Esophagus muscularis mucosa (tissue), 2 donors: ENCODE data around the gene IL11RA.

Experiments
- EP300 ChIP-seq: sonication (generic); formaldehyde crosslinking; IDR thresholded peaks from one replicate; pipeline ENCODE4 v1.6.1; 2017; ENCODE audit warnings: antibody characterized with exemption
- POLR2A ChIP-seq: fragments of 450-650 bp; IDR thresholded peaks from one replicate; pipeline ENCODE4 v1.6.1; 2017; ENCODE audit warnings: antibody characterized with exemption, moderate library complexity, mild to moderate bottlenecking, low read depth

GRCh38 chr9:34671307-34671706 is 19.3 kb downstream of the IL11RA start:
- TF ChIP-seq POLR2A (no peak), EP300 (no peak)
